T-helper 22 cell (primary cell): ENCODE results near the gene SRXN1.

Source experiments
- DNase-seq: peaks from one replicate; pipeline ENCODE4 v3.0.0-alpha.2; 2020; ENCODE audit warnings: low read depth

SRXN1 gene

GRCh38 chr20:675453-676314 lies 22.7 kb upstream of the SRXN1 start, which contains the start of gene SCRT2:
SCRT2 (minus strand) TSS chr20:675802; CDS start chr20:675601, 201 bp downstream.
- DNase-seq = peak; percentile 16

GRCh38 chr20:675033-675452 lies 22.0 kb upstream of the SRXN1 start:
- DNase-seq = no peak

GRCh38 chr20:673603-674001 lies 20.6 kb upstream of the SRXN1 start:
- no peak for DNase-seq

- no peak for DNase-seq
These were observed 20.1 kb upstream of the SRXN1 start for GRCh38 chr20:672963-673602.

GRCh38 chr20:671252-672030 lies 18.4 kb upstream of the SRXN1 start:
- DNase-seq = no peak

GRCh38 chr20:669573-669972 lies 16.6 kb upstream of the SRXN1 start:
- DNase-seq = no peak

GRCh38 chr20:668638-669037 lies 15.6 kb upstream of the SRXN1 start:
- no peak for DNase-seq

- DNase-seq = no peak
These were observed 15.1 kb upstream of the SRXN1 start for GRCh38 chr20:668050-668449.

GRCh38 chr20:667351-668034 lies 14.5 kb upstream of the SRXN1 start:
- peak; percentile 14 for DNase-seq

GRCh38 chr20:666877-667276 lies 13.9 kb upstream of the SRXN1 start:
- DNase-seq = no peak

- no peak for DNase-seq
These were observed 12.3 kb upstream of the SRXN1 start for GRCh38 chr20:665276-665675.

- DNase-seq = no peak
These were observed 11.6 kb upstream of the SRXN1 start for GRCh38 chr20:664576-664975.

GRCh38 chr20:664151-664550 lies 11.2 kb upstream of the SRXN1 start:
- no peak for DNase-seq

- no peak for DNase-seq
These were observed 10.5 kb upstream of the SRXN1 start for GRCh38 chr20:663315-664090.

- DNase-seq = no peak
These were observed 9.5 kb upstream of the SRXN1 start for GRCh38 chr20:662277-663192.

- no peak for DNase-seq
These were observed 8.7 kb upstream of the SRXN1 start for GRCh38 chr20:661474-662270.

- no peak for DNase-seq
These were observed 5.8 kb upstream of the SRXN1 start for GRCh38 chr20:658731-659291.

- no peak for DNase-seq
These were observed 5.2 kb upstream of the SRXN1 start for GRCh38 chr20:658202-658601.
